ENCODE data around the gene ABI3.

The ABI3 gene

GRCh38 chr17:49197346-49197998 is 13.0 kb upstream of the ABI3 start:
- no peak for DNase-seq (ENCODE audit: low read depth in 2 of 3, low spot score in 2 of 3)

DNA sequence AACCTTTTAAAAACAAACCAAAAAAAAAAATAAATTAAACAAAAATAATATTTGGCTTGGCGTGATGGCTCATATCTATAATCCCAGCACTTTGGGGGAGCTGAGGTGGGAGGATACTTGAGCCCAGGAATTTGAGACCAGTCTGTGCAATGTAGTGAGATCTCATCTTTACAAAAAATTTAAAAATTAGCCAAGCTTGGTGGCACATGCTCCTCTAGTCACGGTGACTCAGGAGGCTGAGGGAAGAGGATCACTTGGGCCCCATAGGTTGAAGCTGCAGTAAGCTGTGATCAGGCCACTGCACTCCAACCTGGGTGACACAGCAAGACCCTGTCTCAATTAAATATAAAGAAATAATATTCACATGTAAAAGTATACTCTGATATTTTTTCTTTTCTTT is 12.3 kb upstream of the ABI3 start:
- no peak for DNase-seq (ENCODE audit: low read depth in 2 of 3, low spot score in 2 of 3)

DNA sequence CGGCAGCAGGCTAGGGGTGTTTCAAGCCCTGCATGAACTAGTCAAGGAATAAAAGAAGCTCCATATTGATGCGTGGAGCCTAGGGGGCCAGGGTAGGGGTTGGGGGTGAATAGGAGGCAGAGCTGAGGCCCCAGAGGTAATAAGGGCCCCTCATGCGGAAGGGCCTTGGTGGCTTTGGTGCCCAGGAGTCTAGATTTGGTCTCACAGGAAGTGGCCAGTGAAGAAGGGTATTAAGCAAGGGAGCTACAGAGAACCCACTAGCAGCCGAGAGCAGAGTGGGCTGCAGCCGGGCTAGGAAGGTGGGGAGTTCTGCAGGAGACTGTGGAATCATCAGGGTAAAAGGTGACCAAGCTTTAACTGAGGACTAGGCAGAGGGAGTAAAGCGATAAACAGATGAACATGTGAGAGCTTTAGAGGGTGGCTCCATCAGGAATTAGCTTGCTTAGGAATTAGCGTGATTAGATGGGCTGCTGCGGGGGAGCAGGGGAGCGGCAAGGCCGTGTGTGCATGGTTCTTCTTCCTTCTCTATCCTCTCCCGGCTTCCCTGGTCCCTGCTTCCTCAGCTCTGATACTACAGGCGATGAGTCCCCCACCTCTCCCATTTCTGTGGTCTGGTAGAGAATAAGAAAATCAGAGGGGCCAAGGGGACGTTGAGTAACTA is 10.0 kb upstream of the ABI3 start:
- DNase-seq (ENCODE audit: low read depth in 2 of 3, low spot score in 2 of 3) = no peak

GRCh38 chr17:49201481-49201927 is 9.0 kb upstream of the ABI3 start:
- no peak for DNase-seq (ENCODE audit: low read depth in 2 of 3, low spot score in 2 of 3)

GRCh38 chr17:49203796-49204195 is 6.7 kb upstream of the ABI3 start:
- DNase-seq (ENCODE audit: low read depth in 2 of 3, low spot score in 2 of 3) = no peak

- DNase-seq (ENCODE audit: low read depth in 2 of 3, low spot score in 2 of 3) = no peak
Measured at GRCh38 chr17:49204516-49204915, 6.0 kb upstream of the ABI3 start.

GRCh38 chr17:49209061-49209571 is 1.4 kb upstream of the ABI3 start:
- DNase-seq (ENCODE audit: low read depth in 2 of 3, low spot score in 2 of 3) = no peak

GRCh38 chr17:49213399-49213798 is 2.9 kb downstream of the ABI3 start:
- DNase-seq (ENCODE audit: low read depth in 2 of 3, low spot score in 2 of 3) = no peak

DNA sequence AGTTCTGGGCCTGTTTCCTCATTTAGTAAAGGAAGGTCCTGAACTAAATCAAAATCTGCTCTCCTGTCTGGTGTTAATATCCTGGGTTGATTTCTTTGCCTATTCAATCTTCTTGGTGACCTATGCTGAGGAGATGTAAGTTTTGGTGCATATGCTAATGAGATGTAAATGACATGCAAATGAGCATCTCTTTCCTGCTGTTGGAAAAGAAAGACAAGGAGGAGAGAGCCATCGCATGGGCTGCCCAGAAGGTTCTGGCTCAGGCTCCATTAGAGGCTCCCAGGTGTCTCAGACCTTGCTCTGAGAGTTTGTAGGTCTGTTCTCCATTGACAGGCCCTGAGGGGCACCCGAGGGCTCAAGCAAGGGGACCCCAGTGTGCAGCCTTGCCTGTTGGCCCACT is 3.3 kb downstream of the ABI3 start:
- DNase-seq (ENCODE audit: low read depth in 2 of 3, low spot score in 2 of 3) = no peak

DNA sequence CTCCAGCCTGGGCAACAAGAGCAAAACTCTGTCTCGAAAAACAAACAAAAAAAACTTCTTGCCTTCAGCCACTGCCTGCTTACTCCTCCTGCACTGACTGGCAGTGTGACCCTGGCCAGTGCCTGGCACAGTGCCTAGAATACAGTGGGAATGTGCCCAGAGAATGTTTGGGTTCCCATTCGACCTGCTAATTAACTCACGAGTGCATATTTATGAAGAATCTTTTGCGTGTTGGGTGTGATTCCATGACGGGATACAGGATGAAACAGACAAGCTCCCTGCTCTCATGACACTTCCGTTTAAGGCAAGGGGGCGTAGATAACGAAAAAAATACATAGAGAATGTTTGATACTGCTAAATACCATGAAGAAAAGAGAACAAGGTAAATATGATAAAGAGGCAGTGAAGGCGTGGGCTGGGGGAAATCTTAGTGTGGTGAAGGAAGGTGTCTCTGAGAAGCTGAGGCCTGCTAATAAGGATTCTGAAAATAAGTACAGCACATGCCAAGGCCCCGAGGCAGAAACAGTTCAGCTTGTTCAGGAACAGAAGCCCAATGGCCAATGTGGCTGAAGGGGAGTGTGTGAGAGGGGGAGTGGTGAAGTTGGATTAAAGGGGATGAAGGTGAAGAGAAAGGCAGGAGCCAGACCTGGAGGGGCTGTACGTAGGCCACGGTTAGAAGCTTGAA is 4.3 kb downstream of the ABI3 start:
- no peak for DNase-seq (ENCODE audit: low read depth in 2 of 3, low spot score in 2 of 3)

- DNase-seq (ENCODE audit: low read depth in 2 of 3, low spot score in 2 of 3) = no peak
Measured at GRCh38 chr17:49216482-49216881, 6.0 kb downstream of the ABI3 start.

GRCh38 chr17:49216953-49217650 is 6.6 kb downstream of the ABI3 start:
- no peak for DNase-seq (ENCODE audit: low read depth in 2 of 3, low spot score in 2 of 3)

GRCh38 chr17:49217651-49218413 is 7.3 kb downstream of the ABI3 start:
- no peak for DNase-seq (ENCODE audit: low read depth in 2 of 3, low spot score in 2 of 3)

DNA sequence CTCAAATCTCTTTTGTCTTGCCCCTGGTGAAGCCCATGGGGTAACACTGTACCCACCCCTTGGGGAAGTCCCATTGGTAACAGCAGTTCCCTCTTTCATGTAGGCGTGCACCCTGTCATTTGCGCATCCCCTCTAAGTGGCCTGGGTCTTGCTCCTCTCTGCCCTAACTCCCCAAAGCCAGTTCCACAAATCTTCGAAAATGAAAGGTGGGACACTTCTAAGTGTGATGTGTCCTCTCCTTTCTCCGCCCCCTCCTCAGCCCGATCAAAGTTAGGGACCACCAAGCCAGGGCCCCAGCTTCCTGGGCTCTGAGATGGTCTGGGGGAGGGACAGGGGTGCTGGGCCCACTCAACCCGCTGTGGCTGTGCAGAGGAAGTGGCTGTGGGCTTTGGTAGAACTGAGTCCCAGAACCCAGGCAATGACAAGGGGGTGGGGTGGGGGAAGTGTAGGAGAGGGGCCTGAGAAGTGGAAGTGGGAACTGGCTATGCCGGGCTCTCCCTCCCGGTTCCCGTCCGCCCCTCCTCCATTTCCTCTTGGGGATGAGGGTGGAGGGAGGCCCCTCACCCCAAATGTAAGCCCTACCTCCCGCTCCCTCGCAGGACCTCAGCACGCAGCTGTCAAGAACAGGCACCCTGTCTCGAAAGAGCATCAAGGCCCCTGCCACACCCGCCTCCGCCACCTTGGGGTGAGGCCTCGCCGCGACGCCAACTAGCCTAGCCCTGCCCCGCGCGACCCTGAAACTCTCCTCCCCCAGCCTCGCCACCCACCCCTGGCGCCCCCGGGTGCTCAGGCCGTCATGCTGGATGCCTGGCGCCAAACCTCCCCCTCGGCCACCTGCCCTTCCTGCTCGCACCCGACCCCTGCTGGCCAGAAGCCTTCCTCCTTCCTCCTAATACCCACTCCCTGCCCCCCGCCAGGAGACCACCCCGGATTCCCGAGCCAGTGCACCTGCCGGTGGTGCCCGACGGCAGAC is 8.7 kb downstream of the ABI3 start:
- no peak for DNase-seq (ENCODE audit: low read depth in 2 of 3, low spot score in 2 of 3)

- DNase-seq (ENCODE audit: low read depth in 2 of 3, low spot score in 2 of 3) = no peak
Measured at GRCh38 chr17:49219987-49220386, 9.5 kb downstream of the ABI3 start.

GRCh38 chr17:49223168-49223516 is 12.6 kb downstream of the ABI3 start:
- DNase-seq (ENCODE audit: low read depth in 2 of 3, low spot score in 2 of 3) = no peak

- DNase-seq (ENCODE audit: low read depth in 2 of 3, low spot score in 2 of 3) = peak in 2 of 3 experiments; percentile 66 to 70
Measured at GRCh38 chr17:49223517-49224197, 13.2 kb downstream of the ABI3 start.

GRCh38 chr17:49224198-49224996 is 13.9 kb downstream of the ABI3 start:
- DNase-seq (ENCODE audit: low read depth in 2 of 3, low spot score in 2 of 3) = no peak
